ENCODE results near the gene DEXI. TPM values are rescaled to one million over a fixed set of nuclear protein-coding genes. Genes with fewer than 3 reads are reported as not detected.

DEXI gene
- polyA plus RNA-seq, 1 donor from 2014 or later = 52.0 TPM

GRCh38 chr16:10906482-10906881 lies 35.8 kb downstream of the DEXI start:
- H3F3A ChIP-seq (ENCODE audit: insufficient read depth, low read length, poor library complexity, severe bottlenecking) = no peaks in the 10 kb centered on the region
- TF ChIP-seq SMC3 (conservative IDR thresholded peaks at IDR 0.05; ENCODE audit: poor library complexity) (no peak), EZH2 (IDR thresholded peaks at IDR 0.05; ENCODE audit: borderline replicate concordance, insufficient read depth, low read length, poor library complexity, severe bottlenecking) (no peak), REST (IDR thresholded peaks at IDR 0.05; ENCODE audit: borderline replicate concordance) (no peak), POLR2AphosphoS5 (IDR thresholded peaks at IDR 0.05) (no peak), RAD21 (conservative IDR thresholded peaks at IDR 0.05) (no peak), TAF1 (IDR thresholded peaks at IDR 0.05; ENCODE audit: low read depth) (no peak), MXI1 (conservative IDR thresholded peaks at IDR 0.05; ENCODE audit: poor library complexity, severe bottlenecking) (no peak), EP300 (conservative IDR thresholded peaks at IDR 0.05; ENCODE audit: poor library complexity, severe bottlenecking) (no peak)
- TF ChIP-seq, protein P1, sequence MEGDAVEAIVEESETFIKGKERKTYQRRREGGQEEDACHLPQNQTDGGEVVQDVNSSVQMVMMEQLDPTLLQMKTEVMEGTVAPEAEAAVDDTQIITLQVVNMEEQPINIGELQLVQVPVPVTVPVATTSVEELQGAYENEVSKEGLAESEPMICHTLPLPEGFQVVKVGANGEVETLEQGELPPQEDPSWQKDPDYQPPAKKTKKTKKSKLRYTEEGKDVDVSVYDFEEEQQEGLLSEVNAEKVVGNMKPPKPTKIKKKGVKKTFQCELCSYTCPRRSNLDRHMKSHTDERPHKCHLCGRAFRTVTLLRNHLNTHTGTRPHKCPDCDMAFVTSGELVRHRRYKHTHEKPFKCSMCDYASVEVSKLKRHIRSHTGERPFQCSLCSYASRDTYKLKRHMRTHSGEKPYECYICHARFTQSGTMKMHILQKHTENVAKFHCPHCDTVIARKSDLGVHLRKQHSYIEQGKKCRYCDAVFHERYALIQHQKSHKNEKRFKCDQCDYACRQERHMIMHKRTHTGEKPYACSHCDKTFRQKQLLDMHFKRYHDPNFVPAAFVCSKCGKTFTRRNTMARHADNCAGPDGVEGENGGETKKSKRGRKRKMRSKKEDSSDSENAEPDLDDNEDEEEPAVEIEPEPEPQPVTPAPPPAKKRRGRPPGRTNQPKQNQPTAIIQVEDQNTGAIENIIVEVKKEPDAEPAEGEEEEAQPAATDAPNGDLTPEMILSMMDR (IDR thresholded peaks at IDR 0.05; ENCODE audit: poor library complexity, severe bottlenecking) = no peak
- no peaks in the 10 kb centered on the region for H3K9me2 ChIP-seq (ENCODE audit: insufficient read depth, low read length)
- H3K4me3 ChIP-seq (ENCODE audit: low read length) = no peak overlapping the region
- H3K36me3 ChIP-seq (ENCODE audit: insufficient read depth, low read length) = no peaks in the 10 kb centered on the region
- no peaks in the 10 kb centered on the region for H3K27me3 ChIP-seq (ENCODE audit: insufficient read depth, low read depth, low read length)
- no peak overlapping the region for H3K4me2 ChIP-seq (ENCODE audit: low read length)
- H3K79me2 ChIP-seq (replicated peaks; ENCODE audit: insufficient read depth, low read length) = no peaks in the 10 kb centered on the region
- H2AFZ ChIP-seq (ENCODE audit: low read depth, low read length) = no peak overlapping the region
- H3K9me3 ChIP-seq (ENCODE audit: low read length) = no peaks in the 10 kb centered on the region
- no peaks in the 10 kb centered on the region for H4K20me1 ChIP-seq (ENCODE audit: insufficient read depth)
- H3K9ac ChIP-seq (ENCODE audit: low read length) = no peak overlapping the region
- H3K27ac ChIP-seq (ENCODE audit: low read length) = no peak overlapping the region

DNA sequence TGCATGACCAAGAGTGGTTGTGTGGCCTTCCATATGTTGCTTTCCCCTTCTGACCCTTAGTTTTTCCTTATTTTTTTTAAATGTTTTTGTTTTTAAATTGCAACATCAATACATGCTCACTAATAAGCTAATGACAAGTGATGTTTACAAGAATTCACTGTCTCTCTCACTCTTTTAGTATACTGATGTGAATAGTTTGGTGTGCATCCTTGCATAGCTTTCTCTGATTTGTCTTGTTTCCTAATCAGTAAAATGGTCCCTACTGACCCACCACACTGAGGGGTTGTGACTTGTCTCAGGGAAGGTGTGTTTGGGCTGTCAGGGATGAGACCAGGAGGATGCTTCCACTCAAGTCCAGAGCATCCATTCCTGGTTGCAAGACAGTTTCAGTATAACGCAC lies 39.3 kb downstream of the DEXI start:
- H3K27me3 ChIP-seq (ENCODE audit: insufficient read depth, low read depth, low read length) = no peaks in the 10 kb centered on the region
- H3K9me2 ChIP-seq (ENCODE audit: insufficient read depth, low read length) = no peaks in the 10 kb centered on the region
- H2AFZ ChIP-seq (ENCODE audit: low read depth, low read length) = no peak overlapping the region
- no peaks in the 10 kb centered on the region for H3K36me3 ChIP-seq (ENCODE audit: insufficient read depth, low read length)
- H3K4me2 ChIP-seq (ENCODE audit: low read length) = no peak overlapping the region
- no peak overlapping the region for H3K4me3 ChIP-seq (ENCODE audit: low read length)
- no peaks in the 10 kb centered on the region for H4K20me1 ChIP-seq (ENCODE audit: insufficient read depth)
- H3K79me2 ChIP-seq (replicated peaks; ENCODE audit: insufficient read depth, low read length) = no peaks in the 10 kb centered on the region
- TF ChIP-seq EZH2 (IDR thresholded peaks at IDR 0.05; ENCODE audit: borderline replicate concordance, insufficient read depth, low read length, poor library complexity, severe bottlenecking) (no peak), POLR2AphosphoS5 (IDR thresholded peaks at IDR 0.05) (no peak), TAF1 (IDR thresholded peaks at IDR 0.05; ENCODE audit: low read depth) (no peak)
- no peaks in the 10 kb centered on the region for H3F3A ChIP-seq (ENCODE audit: insufficient read depth, low read length, poor library complexity, severe bottlenecking)
- no peak overlapping the region for H3K9ac ChIP-seq (ENCODE audit: low read length)
- H3K27ac ChIP-seq (ENCODE audit: low read length) = no peak overlapping the region
- H3K9me3 ChIP-seq (ENCODE audit: low read length) = no peaks in the 10 kb centered on the region

- H3F3A ChIP-seq (ENCODE audit: insufficient read depth, low read length, poor library complexity, severe bottlenecking) = no peaks in the 10 kb centered on the region
- H3K36me3 ChIP-seq (ENCODE audit: insufficient read depth, low read length) = no peaks in the 10 kb centered on the region
- no peak overlapping the region for H3K4me2 ChIP-seq (ENCODE audit: low read length)
- H2AFZ ChIP-seq (ENCODE audit: low read depth, low read length) = no peak overlapping the region
- TF ChIP-seq EZH2 (IDR thresholded peaks at IDR 0.05; ENCODE audit: borderline replicate concordance, insufficient read depth, low read length, poor library complexity, severe bottlenecking) (no peak), REST (IDR thresholded peaks at IDR 0.05; ENCODE audit: borderline replicate concordance) (no peak), EP300 (conservative IDR thresholded peaks at IDR 0.05; ENCODE audit: poor library complexity, severe bottlenecking) (no peak), TAF1 (IDR thresholded peaks at IDR 0.05; ENCODE audit: low read depth) (no peak), SMC3 (conservative IDR thresholded peaks at IDR 0.05; ENCODE audit: poor library complexity) (no peak), RAD21 (conservative IDR thresholded peaks at IDR 0.05) (no peak), POLR2AphosphoS5 (IDR thresholded peaks at IDR 0.05) (no peak), MXI1 (conservative IDR thresholded peaks at IDR 0.05; ENCODE audit: poor library complexity, severe bottlenecking) (no peak)
- TF ChIP-seq, protein P1 (IDR thresholded peaks at IDR 0.05; ENCODE audit: poor library complexity, severe bottlenecking) = no peak
- H3K79me2 ChIP-seq (replicated peaks; ENCODE audit: insufficient read depth, low read length) = no peaks in the 10 kb centered on the region
- peaks cover 18% of the 10 kb centered on the region for H3K27me3 ChIP-seq (ENCODE audit: insufficient read depth, low read depth, low read length)
- H3K4me3 ChIP-seq (ENCODE audit: low read length) = no peak overlapping the region
- no peaks in the 10 kb centered on the region for H3K9me2 ChIP-seq (ENCODE audit: insufficient read depth, low read length)
- H3K27ac ChIP-seq (ENCODE audit: low read length) = no peak overlapping the region
- no peaks in the 10 kb centered on the region for H4K20me1 ChIP-seq (ENCODE audit: insufficient read depth)
- H3K9me3 ChIP-seq (ENCODE audit: low read length) = no peaks in the 10 kb centered on the region
- H3K9ac ChIP-seq (ENCODE audit: low read length) = no peak overlapping the region
These were observed 45.1 kb downstream of the DEXI start for GRCh38 chr16:10897134-10897533.

All from neural cell (in vitro differentiated cells).